Renal pelvis (tissue), 12 donors: Measurements from ENCODE around the gene PPP1CA. TPM values are rescaled to one million over a fixed set of nuclear protein-coding genes. Genes with fewer than 3 reads are reported as not detected.

Experiments used
- DNase-seq: peaks from one replicate; pipeline ENCODE4 v3.0.0-alpha.2; 2013
- long read RNA-seq, 16 experiments: transcript quantifications; one replicate each; lab custom pipeline, GENCODE V29; 2026
- polyA plus RNA-seq, 3 donors: library from polyadenylated mRNA; unstranded; fragments of 120-200 nt; gene quantifications; one replicate each; pipeline ENCODE4 v1.2.1, GENCODE V29; 2013; ENCODE audit not compliant: insufficient read length in 3 of 3

PPP1CA gene
- 100 to 1,000 TPM; 161 to 179 (median 176) TPM for polyA plus RNA-seq
- long read RNA-seq, donor 1, transcript PPP1CA-203 (7 exons, 1,476 nt): major isoform, 98 of 134 reads
- long read RNA-seq, donor 1, transcript PPP1CA-202 (6 exons, 1,054 nt): minor isoform, 7 of 134 reads
- long read RNA-seq, donor 1, partial matches to known transcripts: 23 of 134 reads
- long read RNA-seq, donor 1, other reads (novel, unspliced or antisense): 0 of 134 reads
- long read RNA-seq, donor 2, transcript PPP1CA-202 (6 exons, 1,054 nt): minor isoform, 5 of 163 reads
- long read RNA-seq, donor 2, transcript PPP1CA-203 (7 exons, 1,476 nt): major isoform, 112 of 163 reads
- long read RNA-seq, donor 2, transcript PPP1CA-204 (6 exons, 1,677 nt): minor isoform, 6 of 163 reads
- long read RNA-seq, donor 2, partial matches to known transcripts: 38 of 163 reads
- long read RNA-seq, donor 2, other reads (novel, unspliced or antisense): 0 of 163 reads
- long read RNA-seq, donor 3, transcript PPP1CA-203 (7 exons, 1,476 nt): major isoform, 96 of 131 reads
- long read RNA-seq, donor 3, transcript PPP1CA-202 (6 exons, 1,054 nt): minor isoform, 5 of 131 reads
- long read RNA-seq, donor 3, partial matches to known transcripts: 28 of 131 reads
- long read RNA-seq, donor 3, other reads (novel, unspliced or antisense): 0 of 131 reads
- long read RNA-seq, donor 4, transcript PPP1CA-202 (6 exons, 1,054 nt): minor isoform, 10 of 169 reads
- long read RNA-seq, donor 4, transcript PPP1CA-203 (7 exons, 1,476 nt): major isoform, 115 of 169 reads
- long read RNA-seq, donor 4, transcript PPP1CA-204 (6 exons, 1,677 nt): minor isoform, 8 of 169 reads
- long read RNA-seq, donor 4, partial matches to known transcripts: 32 of 169 reads
- long read RNA-seq, donor 4, other reads (novel, unspliced or antisense): 0 of 169 reads
- long read RNA-seq, donor 5, transcript PPP1CA-204 (6 exons, 1,677 nt): minor isoform, 5 of 87 reads
- long read RNA-seq, donor 5, transcript PPP1CA-203 (7 exons, 1,476 nt): major isoform, 67 of 87 reads
- long read RNA-seq, donor 5, partial matches to known transcripts: 13 of 87 reads
- long read RNA-seq, donor 5, other reads (novel, unspliced or antisense): 0 of 87 reads
- long read RNA-seq, donor 6, transcript PPP1CA-202 (6 exons, 1,054 nt): minor isoform, 7 of 152 reads
- long read RNA-seq, donor 6, transcript PPP1CA-203 (7 exons, 1,476 nt): major isoform, 107 of 152 reads
- long read RNA-seq, donor 6, partial matches to known transcripts: 35 of 152 reads
- long read RNA-seq, donor 6, other reads (novel, unspliced or antisense): 0 of 152 reads
- long read RNA-seq, donor 7, transcript PPP1CA-204 (6 exons, 1,677 nt): minor isoform, 5 of 147 reads
- long read RNA-seq, donor 7, transcript PPP1CA-203 (7 exons, 1,476 nt): major isoform, 114 of 147 reads
- long read RNA-seq, donor 7, partial matches to known transcripts: 25 of 147 reads
- long read RNA-seq, donor 7, other reads (novel, unspliced or antisense): 0 of 147 reads
- long read RNA-seq, donor 8, transcript PPP1CA-203 (7 exons, 1,476 nt): major isoform, 29 of 43 reads
- long read RNA-seq, donor 8, transcript PPP1CA-202 (6 exons, 1,054 nt): minor isoform, 5 of 43 reads
- long read RNA-seq, donor 8, partial matches to known transcripts: 7 of 43 reads
- long read RNA-seq, donor 8, other reads (novel, unspliced or antisense): 0 of 43 reads
- long read RNA-seq, donor 9, transcript PPP1CA-202 (6 exons, 1,054 nt): minor isoform, 9 of 169 reads
- long read RNA-seq, donor 9, transcript PPP1CA-204 (6 exons, 1,677 nt): minor isoform, 13 of 169 reads
- long read RNA-seq, donor 9, transcript PPP1CA-203 (7 exons, 1,476 nt): major isoform, 112 of 169 reads
- long read RNA-seq, donor 9, partial matches to known transcripts: 33 of 169 reads
- long read RNA-seq, donor 9, other reads (novel, unspliced or antisense): 0 of 169 reads
- long read RNA-seq, donor 10, transcript PPP1CA-203 (7 exons, 1,476 nt): major isoform, 85 of 130 reads
- long read RNA-seq, donor 10, transcript PPP1CA-202 (6 exons, 1,054 nt): minor isoform, 5 of 130 reads
- long read RNA-seq, donor 10, partial matches to known transcripts: 33 of 130 reads
- long read RNA-seq, donor 10, other reads (novel, unspliced or antisense): 0 of 130 reads
- long read RNA-seq, donor 11, transcript PPP1CA-202 (6 exons, 1,054 nt): minor isoform, 5 of 109 reads
- long read RNA-seq, donor 11, transcript PPP1CA-203 (7 exons, 1,476 nt): major isoform, 67 of 109 reads
- long read RNA-seq, donor 11, partial matches to known transcripts: 30 of 109 reads
- long read RNA-seq, donor 11, other reads (novel, unspliced or antisense): 0 of 109 reads
- long read RNA-seq, donor 12, transcript PPP1CA-203 (7 exons, 1,476 nt): major isoform, 117 of 177 reads
- long read RNA-seq, donor 12, transcript PPP1CA-204 (6 exons, 1,677 nt): minor isoform, 20 of 177 reads
- long read RNA-seq, donor 12, partial matches to known transcripts: 35 of 177 reads
- long read RNA-seq, donor 12, other reads (novel, unspliced or antisense): 0 of 177 reads
- long read RNA-seq, donor 13, transcript PPP1CA-204 (6 exons, 1,677 nt): minor isoform, 5 of 81 reads
- long read RNA-seq, donor 13, transcript PPP1CA-203 (7 exons, 1,476 nt): major isoform, 45 of 81 reads
- long read RNA-seq, donor 13, partial matches to known transcripts: 31 of 81 reads
- long read RNA-seq, donor 13, other reads (novel, unspliced or antisense): 0 of 81 reads
- long read RNA-seq, donor 14: 0 reads
- long read RNA-seq, donor 15, transcript PPP1CA-203 (7 exons, 1,476 nt): major isoform, 144 of 206 reads
- long read RNA-seq, donor 15, transcript PPP1CA-204 (6 exons, 1,677 nt): minor isoform, 11 of 206 reads
- long read RNA-seq, donor 15, transcript PPP1CA-202 (6 exons, 1,054 nt): minor isoform, 5 of 206 reads
- long read RNA-seq, donor 15, partial matches to known transcripts: 37 of 206 reads
- long read RNA-seq, donor 15, other reads (novel, unspliced or antisense): 6 of 206 reads
- long read RNA-seq, donor 16, transcript PPP1CA-202 (6 exons, 1,054 nt): minor isoform, 6 of 187 reads
- long read RNA-seq, donor 16, transcript PPP1CA-203 (7 exons, 1,476 nt): major isoform, 110 of 187 reads
- long read RNA-seq, donor 16, transcript PPP1CA-204 (6 exons, 1,677 nt): minor isoform, 10 of 187 reads
- long read RNA-seq, donor 16, partial matches to known transcripts: 59 of 187 reads
- long read RNA-seq, donor 16, other reads (novel, unspliced or antisense): 0 of 187 reads

DNA sequence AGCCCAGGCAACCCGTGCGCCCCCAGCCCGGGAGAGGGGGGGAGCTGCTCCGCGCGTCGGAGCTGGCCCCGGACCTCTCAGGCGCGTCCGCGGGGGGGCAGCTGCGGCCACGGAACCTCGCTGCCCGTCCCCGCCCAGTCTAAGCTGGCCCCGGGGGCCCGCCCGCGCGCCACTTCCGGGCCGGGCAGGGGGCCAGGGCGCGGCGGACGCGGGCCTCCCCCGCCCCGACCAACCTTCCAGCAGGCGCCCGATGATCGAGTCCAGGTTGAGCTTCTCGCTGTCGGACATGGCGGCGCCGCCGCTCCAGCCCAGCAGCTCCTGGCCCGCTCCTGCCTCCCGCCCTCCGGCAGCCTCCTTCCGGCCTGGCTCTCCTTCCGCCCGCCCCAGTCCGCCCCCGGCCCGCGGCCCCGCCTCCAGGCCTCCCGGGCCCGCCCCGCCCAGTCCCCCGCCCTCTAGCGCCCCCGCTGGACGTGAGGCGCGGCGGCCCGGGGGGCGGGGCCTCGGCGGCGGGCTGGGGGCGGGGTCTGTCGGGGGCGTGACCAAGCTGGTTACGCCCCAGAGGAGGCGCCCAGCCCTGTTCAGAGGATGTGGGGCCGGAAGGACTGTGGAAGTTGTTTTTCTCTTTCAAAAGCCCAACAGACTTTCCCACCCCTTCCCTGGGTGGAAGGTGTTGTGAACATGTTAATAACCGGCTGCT, at the start of gene PPP1CA:
TSS of gene PPP1CA (minus strand) at position 364 of the 697 bp plus-strand sequence. CDS start at position 288, 76 bp downstream.
- DNase-seq: peak; percentile 89

DNA sequence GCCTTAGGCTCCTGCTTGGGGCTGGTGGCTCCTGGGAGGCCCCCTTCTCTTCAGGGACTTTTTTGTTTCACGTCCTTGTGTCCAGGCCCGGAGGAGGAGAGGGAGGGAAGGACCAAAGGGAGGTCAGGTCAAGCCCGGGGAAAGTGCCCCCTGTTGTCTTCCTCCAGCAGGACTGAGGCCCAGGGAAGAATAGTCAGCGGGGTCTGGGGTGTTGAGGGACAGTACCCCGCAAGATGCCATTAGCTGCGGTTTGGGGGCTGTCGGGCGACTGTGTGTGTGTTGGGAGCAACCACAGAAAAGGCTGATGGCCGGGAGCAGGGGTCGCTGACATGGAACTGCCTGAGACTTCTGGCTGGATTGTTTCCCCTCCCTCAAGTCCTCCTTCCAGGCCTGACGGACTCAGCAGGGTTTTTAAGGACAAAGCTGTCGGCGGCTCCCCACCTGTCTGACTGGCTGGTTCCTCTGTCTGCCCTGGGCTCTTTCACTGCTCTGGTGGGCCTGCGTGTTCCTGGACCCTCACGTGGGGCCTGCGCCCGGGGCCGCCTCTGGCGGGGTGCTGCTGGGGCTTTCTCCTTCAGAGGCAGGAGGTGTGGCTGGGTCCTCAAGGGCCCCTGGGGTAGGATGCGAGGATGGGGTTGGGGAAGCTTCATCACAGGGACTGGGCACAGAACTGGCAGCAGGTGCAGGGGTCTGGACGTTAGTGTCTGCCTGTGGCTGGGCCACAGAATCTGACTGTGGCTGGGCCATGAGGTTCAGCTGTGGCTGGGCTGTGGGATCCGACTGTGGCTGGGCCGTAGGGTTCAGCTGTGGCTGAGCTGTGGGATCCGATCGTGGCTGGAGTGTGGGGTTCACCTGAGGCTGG, 49.4 kb upstream of the PPP1CA start:
- no peak for DNase-seq

DNA sequence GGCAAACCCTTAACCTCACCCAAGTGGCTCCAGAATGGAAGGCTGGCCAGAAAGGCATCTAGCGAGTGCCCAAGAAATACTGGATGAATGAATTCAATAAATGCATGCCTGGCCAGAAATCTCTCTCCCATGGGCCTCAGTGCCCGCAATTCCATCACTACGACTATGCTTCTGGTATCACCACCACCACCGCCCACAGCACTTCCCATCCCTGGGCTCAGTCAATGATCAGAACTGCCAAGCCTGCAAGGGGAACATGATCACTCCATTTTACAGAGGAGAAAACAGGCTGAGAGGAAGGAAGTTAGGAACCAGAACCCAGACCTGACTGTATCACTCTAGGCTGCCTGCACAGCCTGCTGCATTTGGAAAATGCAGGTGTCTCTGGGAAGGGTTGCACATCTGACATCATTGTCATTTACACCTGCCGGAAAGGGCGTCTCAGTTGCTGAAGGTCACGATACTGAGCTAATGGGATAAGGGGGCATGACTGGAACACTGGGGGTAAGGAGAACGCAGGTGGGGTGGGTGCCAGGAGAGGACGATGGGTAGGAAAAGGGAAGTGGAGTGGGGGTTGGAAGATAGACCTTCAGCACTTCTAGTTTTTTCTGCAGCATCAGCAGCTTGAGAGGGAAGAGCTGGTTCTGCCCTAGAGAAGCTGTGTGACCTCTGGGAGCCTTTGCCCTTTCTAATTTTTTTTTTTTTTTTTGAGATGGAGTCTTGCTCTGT, 47.6 kb upstream of the PPP1CA start:
- no peak for DNase-seq

DNA sequence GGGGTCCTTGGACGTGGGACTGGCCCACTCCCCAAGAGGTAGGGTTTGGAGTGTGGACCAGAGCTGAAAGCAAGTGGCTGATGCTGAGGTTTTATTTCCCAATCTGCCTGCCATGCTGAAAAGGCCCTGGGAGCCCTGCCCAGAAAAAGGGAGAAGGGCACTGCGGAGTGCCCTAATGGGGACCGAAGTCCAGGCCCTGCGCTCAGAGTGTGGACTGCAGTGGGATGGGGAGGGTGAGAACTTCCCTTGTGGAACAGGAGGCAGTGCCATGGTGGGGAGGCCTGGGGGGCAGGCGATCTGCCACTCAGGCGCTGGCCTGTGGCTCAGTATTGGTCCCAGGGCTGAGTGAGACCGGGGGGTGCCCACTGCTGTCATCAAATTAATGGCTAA, 46.6 kb upstream of the PPP1CA start:
- DNase-seq: no peak

- DNase-seq: no peak
Observed at GRCh38 chr11:67445515-67445914, 43.9 kb upstream of the PPP1CA start.

- DNase-seq: no peak
Observed at GRCh38 chr11:67442504-67443404, 41.1 kb upstream of the PPP1CA start.

- no peak for DNase-seq
Observed at GRCh38 chr11:67441731-67442351, 40.2 kb upstream of the PPP1CA start.

DNA sequence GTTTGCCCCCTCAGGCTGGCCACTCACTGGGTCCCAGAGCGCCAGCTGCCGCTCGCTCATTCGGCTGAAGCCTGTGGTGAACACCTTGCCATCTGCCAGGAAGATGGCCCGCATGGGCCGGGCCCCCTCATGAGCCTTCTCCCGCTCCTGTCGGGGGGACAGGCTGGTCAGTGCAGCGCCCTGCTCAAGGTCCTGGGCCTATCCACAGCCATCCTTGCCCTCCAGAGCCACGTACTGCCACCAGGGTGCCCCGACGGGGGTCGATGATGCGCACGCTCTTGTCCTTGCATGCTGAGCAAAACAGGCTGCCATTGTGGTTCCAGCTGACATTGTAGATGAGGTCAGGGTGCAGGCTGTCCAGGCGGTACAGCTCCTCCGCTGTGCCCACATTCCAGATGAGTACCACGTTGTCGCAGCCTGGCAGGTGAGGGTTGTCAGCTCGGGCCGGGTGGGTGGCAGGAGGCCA, 39.5 kb upstream of the PPP1CA start:
- DNase-seq: no peak

- DNase-seq: no peak
Observed at GRCh38 chr11:67440229-67441097, 38.8 kb upstream of the PPP1CA start.

- DNase-seq: no peak
Observed at GRCh38 chr11:67439321-67440228, 37.9 kb upstream of the PPP1CA start.
